LNCaP clone FGC (cell line): ENCODE results near the gene NFATC3.

Source experiments
- DNase-seq: peaks from one replicate; pipeline ENCODE4 v3.0.0-alpha.2; 2011; ENCODE audit warnings: low read depth
- H3K4me3 ChIP-seq: 2 replicates; pipeline ENCODE4 v1.5.1; 2011; ENCODE audit warnings: mild to moderate bottlenecking, low read depth, low read length, control low read depth
- CTCF ChIP-seq: IDR thresholded peaks from 2 replicates; pipeline ENCODE4 v1.5.1; 2012; ENCODE audit warnings: mild to moderate bottlenecking; ENCODE audit not compliant: control insufficient read depth, insufficient read depth; ENCODE audit errors: extremely low read depth

NFATC3 gene

GRCh38 chr16:68247932-68248331 lies 162.8 kb downstream of the NFATC3 start:
- no peak overlapping the region for H3K4me3 ChIP-seq
- DNase-seq: no peak
- TF ChIP-seq CTCF: no peak

DNA sequence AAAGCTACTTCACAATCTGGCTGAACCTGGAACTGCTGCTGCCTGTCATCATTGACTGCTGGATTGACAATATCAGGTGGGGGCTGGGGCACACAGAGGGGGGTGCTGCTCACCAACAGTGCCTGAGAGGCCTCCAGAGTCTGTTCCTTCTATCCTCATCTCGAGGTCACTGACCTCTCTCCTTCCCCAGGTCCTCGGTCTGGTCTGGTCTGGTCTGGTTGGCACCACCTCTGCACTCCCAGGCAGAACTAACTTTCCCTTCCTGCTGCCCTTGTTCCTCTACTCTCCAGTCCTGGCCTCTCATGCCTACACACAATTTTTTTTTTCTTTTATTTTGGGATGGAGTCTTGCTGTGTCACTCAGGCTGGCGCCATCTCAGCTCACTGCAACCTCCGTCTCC lies 164.2 kb downstream of the NFATC3 start:
- DNase-seq: no peak
- H3K4me3 ChIP-seq: no peak overlapping the region
- no peak for TF ChIP-seq CTCF

GRCh38 chr16:68250951-68251350 lies 165.8 kb downstream of the NFATC3 start:
- DNase-seq: no peak
- TF ChIP-seq CTCF: no peak
- no peak overlapping the region for H3K4me3 ChIP-seq

GRCh38 chr16:68251832-68252231 lies 166.7 kb downstream of the NFATC3 start:
- DNase-seq: no peak
- no peak for TF ChIP-seq CTCF
- H3K4me3 ChIP-seq: no peak overlapping the region

GRCh38 chr16:68252383-68252782 lies 167.2 kb downstream of the NFATC3 start:
- TF ChIP-seq CTCF: no peak
- H3K4me3 ChIP-seq: no peak overlapping the region
- DNase-seq: no peak

GRCh38 chr16:68253721-68254120 lies 168.6 kb downstream of the NFATC3 start:
- no peak for TF ChIP-seq CTCF

GRCh38 chr16:68255712-68256111 lies 170.5 kb downstream of the NFATC3 start:
- TF ChIP-seq CTCF: no peak

More at GRCh38 chr16:68253721-68254120, 168.6 kb downstream of the NFATC3 start:
- no peak for DNase-seq
- H3K4me3 ChIP-seq: no peak overlapping the region

More at GRCh38 chr16:68255712-68256111, 170.5 kb downstream of the NFATC3 start:
- DNase-seq: no peak
- H3K4me3 ChIP-seq: no peak overlapping the region
